ENCODE measurements around the gene ZNF576.

The ZNF576 gene

DNA sequence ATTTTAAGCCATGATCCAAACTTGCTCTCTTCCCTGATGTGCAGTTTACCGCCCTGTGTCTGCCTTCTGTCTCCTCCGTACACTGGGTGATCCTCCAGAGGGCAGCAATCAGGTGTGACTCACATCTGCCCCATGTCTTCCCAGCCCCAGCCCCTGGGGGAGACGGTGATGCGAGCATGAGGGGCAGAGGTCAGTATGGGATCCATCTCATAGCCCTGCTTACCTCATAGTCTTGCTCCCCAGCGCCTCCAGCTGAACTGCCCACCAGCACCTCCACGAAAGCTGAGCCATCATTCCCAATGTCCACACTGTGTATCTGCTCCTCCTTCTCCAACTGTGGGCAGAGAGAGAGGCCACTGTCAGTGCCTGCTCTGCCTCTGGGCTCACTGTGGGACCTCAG is 35.7 kb upstream of the ZNF576 start:
- peaks cover 7% of the 10 kb centered on the region; the same call in 1 of the 2 replicates for H3K79me2 ChIP-seq (ENCODE audit: insufficient read depth, low read length)
- TF ChIP-seq EZH2phosphoT487 (conservative IDR thresholded peaks at IDR 0.05; ENCODE audit: low read length) = no peak
- TF ChIP-seq, protein P1, sequence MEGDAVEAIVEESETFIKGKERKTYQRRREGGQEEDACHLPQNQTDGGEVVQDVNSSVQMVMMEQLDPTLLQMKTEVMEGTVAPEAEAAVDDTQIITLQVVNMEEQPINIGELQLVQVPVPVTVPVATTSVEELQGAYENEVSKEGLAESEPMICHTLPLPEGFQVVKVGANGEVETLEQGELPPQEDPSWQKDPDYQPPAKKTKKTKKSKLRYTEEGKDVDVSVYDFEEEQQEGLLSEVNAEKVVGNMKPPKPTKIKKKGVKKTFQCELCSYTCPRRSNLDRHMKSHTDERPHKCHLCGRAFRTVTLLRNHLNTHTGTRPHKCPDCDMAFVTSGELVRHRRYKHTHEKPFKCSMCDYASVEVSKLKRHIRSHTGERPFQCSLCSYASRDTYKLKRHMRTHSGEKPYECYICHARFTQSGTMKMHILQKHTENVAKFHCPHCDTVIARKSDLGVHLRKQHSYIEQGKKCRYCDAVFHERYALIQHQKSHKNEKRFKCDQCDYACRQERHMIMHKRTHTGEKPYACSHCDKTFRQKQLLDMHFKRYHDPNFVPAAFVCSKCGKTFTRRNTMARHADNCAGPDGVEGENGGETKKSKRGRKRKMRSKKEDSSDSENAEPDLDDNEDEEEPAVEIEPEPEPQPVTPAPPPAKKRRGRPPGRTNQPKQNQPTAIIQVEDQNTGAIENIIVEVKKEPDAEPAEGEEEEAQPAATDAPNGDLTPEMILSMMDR (IDR thresholded peaks at IDR 0.05; ENCODE audit: insufficient read depth, low read length, poor library complexity, severe bottlenecking) = no peak
- no peak overlapping the region for H3K27ac ChIP-seq (ENCODE audit: low read depth, low read length)
- H3K9ac ChIP-seq (ENCODE audit: low read length) = no peak overlapping the region
- no peaks in the 10 kb centered on the region for H3K36me3 ChIP-seq (ENCODE audit: low read length)
- no peaks in the 10 kb centered on the region for H3K9me2 ChIP-seq (replicated peaks; ENCODE audit: insufficient read depth, low read length)
- no peaks in the 10 kb centered on the region for H4K20me1 ChIP-seq (ENCODE audit: low read depth, low read length)
- H2AFZ ChIP-seq (ENCODE audit: low read depth, low read length, severe bottlenecking) = no peak overlapping the region
- H3F3A ChIP-seq (ENCODE audit: insufficient read depth) = peaks cover 9% of the 10 kb centered on the region; the same call in 1 of the 2 replicates
- H3K27me3 ChIP-seq (ENCODE audit: low read length) = no peaks in the 10 kb centered on the region
- H3K4me2 ChIP-seq (ENCODE audit: low read depth, low read length, poor library complexity, severe bottlenecking) = no peak overlapping the region
- H3K4me3 ChIP-seq (ENCODE audit: insufficient read depth, low read length, poor library complexity, severe bottlenecking) = no peak overlapping the region
- no peaks in the 10 kb centered on the region for H3K9me3 ChIP-seq (ENCODE audit: insufficient read depth, low read length)

DNA sequence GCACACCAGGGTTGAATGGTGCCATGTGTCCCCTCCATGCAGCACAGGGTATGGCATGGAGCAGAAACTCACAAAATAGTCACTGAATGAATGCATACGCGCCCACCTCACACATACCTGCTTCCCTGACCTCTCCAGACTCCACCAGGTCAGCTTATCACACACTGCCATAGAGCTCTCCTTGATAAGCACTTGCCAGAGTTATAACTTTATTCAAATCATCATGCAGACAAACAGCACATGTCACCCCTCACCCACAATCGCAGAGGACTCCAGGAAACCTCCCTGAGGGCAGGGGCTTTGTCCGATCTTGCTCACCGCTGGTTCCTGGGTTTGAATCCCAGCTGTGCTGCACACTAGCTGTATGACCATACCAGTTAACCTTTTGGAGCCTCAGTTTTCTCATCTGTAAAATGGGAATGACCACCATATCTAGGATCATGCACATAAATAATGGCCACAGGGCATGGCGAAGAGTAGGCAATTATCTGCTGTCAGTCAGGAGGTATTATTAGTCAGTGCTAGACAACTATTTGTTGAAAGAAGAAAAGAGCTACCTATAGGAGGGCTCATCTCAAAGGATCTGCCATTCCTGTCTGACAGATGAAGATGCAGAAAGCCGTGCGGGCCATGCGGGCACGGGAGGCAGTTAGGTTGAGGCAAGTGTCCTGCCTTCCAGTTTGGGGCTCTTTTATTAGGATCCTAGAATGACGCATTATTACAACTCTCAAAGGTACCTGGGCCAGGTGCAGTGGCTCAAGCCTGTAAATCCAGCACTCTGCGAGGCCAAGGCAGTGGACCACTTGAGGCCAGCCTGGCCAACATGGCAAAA is 35.0 kb upstream of the ZNF576 start:
- H3K79me2 ChIP-seq (ENCODE audit: insufficient read depth, low read length) = peaks cover 7% of the 10 kb centered on the region; the same call in 1 of the 2 replicates
- H3K36me3 ChIP-seq (ENCODE audit: low read length) = no peaks in the 10 kb centered on the region
- no peak overlapping the region for H3K4me2 ChIP-seq (ENCODE audit: low read depth, low read length, poor library complexity, severe bottlenecking)
- H3K4me3 ChIP-seq (ENCODE audit: insufficient read depth, low read length, poor library complexity, severe bottlenecking) = no peak overlapping the region
- no peaks in the 10 kb centered on the region for H3K27me3 ChIP-seq (ENCODE audit: low read length)
- no peak overlapping the region for H3K27ac ChIP-seq (ENCODE audit: low read depth, low read length)
- no peaks in the 10 kb centered on the region for H3K9me2 ChIP-seq (replicated peaks; ENCODE audit: insufficient read depth, low read length)
- H2AFZ ChIP-seq (ENCODE audit: low read depth, low read length, severe bottlenecking) = no peak overlapping the region
- no peak overlapping the region for H3K9ac ChIP-seq (ENCODE audit: low read length)
- TF ChIP-seq, protein P1 (IDR thresholded peaks at IDR 0.05; ENCODE audit: insufficient read depth, low read length, poor library complexity, severe bottlenecking) = no peak
- TF ChIP-seq EZH2phosphoT487 (conservative IDR thresholded peaks at IDR 0.05; ENCODE audit: low read length) = no peak
- no peaks in the 10 kb centered on the region for H4K20me1 ChIP-seq (ENCODE audit: low read depth, low read length)
- H3F3A ChIP-seq (ENCODE audit: insufficient read depth) = peaks cover 9% of the 10 kb centered on the region; the same call in 1 of the 2 replicates
- H3K9me3 ChIP-seq (ENCODE audit: insufficient read depth, low read length) = no peaks in the 10 kb centered on the region

DNA sequence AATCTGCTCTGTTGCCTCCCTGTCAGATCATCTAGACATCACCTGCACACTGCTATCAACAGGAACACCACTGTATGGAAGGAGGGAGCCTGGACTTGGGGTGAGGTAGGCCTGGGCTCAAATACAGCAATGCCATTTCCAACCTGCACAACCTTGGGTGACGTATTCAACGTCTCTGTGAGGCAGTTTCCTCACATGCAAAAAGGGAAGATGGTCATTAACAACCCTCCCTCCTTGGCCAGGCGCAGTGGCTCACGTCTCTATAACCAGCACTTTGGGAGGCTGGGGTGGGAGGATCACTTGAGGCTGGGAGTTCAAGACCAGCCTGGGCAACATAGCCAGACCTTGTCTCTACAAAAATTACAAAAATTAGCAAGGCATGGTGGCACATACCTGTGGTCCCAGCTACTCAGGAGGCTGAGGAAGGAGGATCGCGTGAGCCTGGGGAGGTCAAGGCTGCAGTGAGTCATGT is 34.1 kb upstream of the ZNF576 start:
- no peak overlapping the region for H2AFZ ChIP-seq (ENCODE audit: low read depth, low read length, severe bottlenecking)
- H3K27me3 ChIP-seq (ENCODE audit: low read length) = no peaks in the 10 kb centered on the region
- no peak overlapping the region for H3K9ac ChIP-seq (ENCODE audit: low read length)
- H3K9me2 ChIP-seq (replicated peaks; ENCODE audit: insufficient read depth, low read length) = no peaks in the 10 kb centered on the region
- no peaks in the 10 kb centered on the region for H3K9me3 ChIP-seq (ENCODE audit: insufficient read depth, low read length)
- peak overlapping the region; percentile 56 for H3K27ac ChIP-seq (ENCODE audit: low read depth, low read length)
- H3F3A ChIP-seq (ENCODE audit: insufficient read depth) = peaks cover 9% of the 10 kb centered on the region; the same call in 1 of the 2 replicates
- peaks cover 7% of the 10 kb centered on the region; the same call in 1 of the 2 replicates for H3K79me2 ChIP-seq (ENCODE audit: insufficient read depth, low read length)
- H3K36me3 ChIP-seq (ENCODE audit: low read length) = no peaks in the 10 kb centered on the region
- H3K4me2 ChIP-seq (ENCODE audit: low read depth, low read length, poor library complexity, severe bottlenecking) = peak overlapping the region; percentile 4
- H3K4me3 ChIP-seq (ENCODE audit: insufficient read depth, low read length, poor library complexity, severe bottlenecking) = no peak overlapping the region
- H4K20me1 ChIP-seq (ENCODE audit: low read depth, low read length) = no peaks in the 10 kb centered on the region
- TF ChIP-seq, protein P1 (IDR thresholded peaks at IDR 0.05; ENCODE audit: insufficient read depth, low read length, poor library complexity, severe bottlenecking) = no peak
- TF ChIP-seq EZH2phosphoT487 (conservative IDR thresholded peaks at IDR 0.05; ENCODE audit: low read length) = no peak

All from SU-DHL-6 (cell line).